ENCODE data around the gene TMEM219.

DNA sequence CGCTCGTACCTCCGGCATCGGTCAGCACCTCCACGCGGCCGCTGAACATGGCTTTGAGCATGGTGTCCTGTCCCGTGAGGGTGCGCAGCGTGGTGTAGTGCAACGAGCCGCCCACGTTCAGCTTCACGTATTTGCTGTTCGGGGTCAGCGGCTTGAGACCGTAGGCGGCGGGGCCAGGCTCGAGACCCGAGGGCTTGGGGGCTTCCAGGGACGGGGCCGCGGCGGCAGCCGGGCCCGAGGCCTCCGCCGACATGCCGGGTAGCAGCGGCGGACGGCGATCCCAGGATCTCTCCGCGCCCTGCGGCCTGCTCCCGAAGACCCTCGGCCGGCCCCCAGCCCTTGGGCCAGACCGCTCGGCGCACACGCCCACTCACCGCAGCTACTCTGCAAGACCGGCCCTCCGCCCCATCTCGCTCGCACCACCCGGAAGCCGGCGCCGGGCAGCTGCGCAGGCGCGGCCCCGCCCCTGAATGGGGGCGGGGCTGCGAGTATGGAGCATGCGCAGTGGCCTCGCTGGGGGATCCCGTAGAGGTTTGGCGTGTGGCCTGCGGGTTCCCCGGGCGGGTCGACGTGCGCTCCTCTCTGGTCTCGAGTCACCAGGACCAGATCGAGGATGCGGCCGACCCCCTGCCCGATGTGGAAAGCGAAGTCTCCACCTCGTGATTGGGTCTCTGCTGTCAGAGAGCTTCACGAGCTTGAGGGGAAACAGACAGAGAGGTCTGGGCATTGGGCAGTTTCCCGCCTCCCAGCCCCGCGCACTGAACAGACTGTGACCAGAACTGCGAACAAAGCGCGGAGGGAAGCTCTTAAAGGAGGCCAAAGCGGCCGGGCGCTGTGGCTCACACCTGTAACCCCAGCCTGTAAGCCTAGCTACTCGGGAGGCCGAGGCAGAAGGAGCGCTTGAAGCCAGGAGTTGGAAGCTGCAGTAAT, 35.8 kb upstream of the TMEM219 start, which contains the start of gene KCTD13:
- TF ChIP-seq CTCF (conservative IDR thresholded peaks at IDR 0.05 in 1 of 2, IDR thresholded peaks at IDR 0.05 in 1 of 2; ENCODE audit: low read depth in 1 of 2, low read length in 2 of 2) (no peak), EZH2 (IDR thresholded peaks at IDR 0.05; ENCODE audit: low read length, missing control alignments) (no peak)
